Measurements from ENCODE around the gene ETV3.
A peak's percentile ranks its signal among the peaks of the same experiment; 100 is the strongest.

The ETV3 gene

DNA sequence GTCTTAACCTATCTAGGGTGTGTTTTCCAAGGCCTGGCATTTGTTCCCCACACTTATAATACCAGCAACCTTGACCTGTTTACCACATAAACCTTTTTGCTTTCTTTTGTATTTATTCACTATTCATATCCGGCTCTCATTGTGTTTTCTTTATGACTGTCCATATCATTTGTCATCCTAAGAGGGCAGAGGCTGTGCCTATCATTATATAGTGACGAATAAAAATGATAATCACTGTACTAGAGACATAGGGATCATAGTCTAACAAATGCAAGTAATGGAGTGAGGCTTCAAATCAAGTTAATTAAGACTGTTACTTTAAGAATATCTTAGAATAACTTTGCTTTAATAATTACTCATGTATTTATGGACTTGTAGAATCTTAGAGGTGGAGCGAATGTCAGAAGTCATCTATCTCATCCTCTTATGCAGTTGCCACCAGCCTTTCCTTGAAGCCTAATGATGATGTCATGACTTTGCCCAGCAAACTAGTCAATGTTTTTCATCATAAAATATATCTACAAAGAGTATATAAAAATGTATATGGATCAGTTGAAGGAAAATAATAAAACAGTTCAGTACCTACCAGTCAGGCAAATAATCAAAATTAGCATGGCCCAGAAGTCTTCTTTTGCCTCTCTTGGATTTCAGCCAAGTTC lies 4.7 kb upstream of the ETV3 start:
- Histone ChIP-seq H3K9me3 (no peaks in the 10 kb centered on the region), H3K27ac (no peak overlapping the region), H3K27me3 (no peaks in the 10 kb centered on the region), H3K4me3 (no peak overlapping the region), H3K4me1 (peaks cover 0 to under 1% (median 0%) of the 10 kb centered on the region in 4 donors), H3K36me3 (no peaks in the 10 kb centered on the region)
- TF ChIP-seq, protein P1, sequence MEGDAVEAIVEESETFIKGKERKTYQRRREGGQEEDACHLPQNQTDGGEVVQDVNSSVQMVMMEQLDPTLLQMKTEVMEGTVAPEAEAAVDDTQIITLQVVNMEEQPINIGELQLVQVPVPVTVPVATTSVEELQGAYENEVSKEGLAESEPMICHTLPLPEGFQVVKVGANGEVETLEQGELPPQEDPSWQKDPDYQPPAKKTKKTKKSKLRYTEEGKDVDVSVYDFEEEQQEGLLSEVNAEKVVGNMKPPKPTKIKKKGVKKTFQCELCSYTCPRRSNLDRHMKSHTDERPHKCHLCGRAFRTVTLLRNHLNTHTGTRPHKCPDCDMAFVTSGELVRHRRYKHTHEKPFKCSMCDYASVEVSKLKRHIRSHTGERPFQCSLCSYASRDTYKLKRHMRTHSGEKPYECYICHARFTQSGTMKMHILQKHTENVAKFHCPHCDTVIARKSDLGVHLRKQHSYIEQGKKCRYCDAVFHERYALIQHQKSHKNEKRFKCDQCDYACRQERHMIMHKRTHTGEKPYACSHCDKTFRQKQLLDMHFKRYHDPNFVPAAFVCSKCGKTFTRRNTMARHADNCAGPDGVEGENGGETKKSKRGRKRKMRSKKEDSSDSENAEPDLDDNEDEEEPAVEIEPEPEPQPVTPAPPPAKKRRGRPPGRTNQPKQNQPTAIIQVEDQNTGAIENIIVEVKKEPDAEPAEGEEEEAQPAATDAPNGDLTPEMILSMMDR (IDR thresholded peaks at IDR 0.05) = no peak
- intact Hi-C loops (cut with DNase I; ENCODE audit: low total_unique reads) = no loop called here
- DNase-seq = no peak

DNA sequence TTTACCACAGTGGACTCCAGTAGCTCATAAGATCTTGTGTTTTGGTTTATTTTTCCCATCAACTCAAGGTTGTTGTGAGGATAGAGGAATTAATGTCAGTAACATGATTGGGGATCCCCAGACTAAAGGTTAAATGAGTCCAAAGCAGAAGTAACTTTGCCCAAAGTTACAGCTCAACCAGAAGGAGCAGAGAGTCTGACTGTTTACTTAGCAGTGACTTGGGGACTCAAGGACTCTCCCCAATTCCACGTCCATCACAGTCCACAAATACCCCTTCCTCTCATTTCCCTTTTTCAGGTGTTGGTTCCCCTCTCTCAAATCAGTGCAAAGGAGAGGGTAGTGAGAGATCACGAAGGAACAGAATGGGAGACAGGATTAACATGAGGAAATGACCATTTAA lies 4.0 kb upstream of the ETV3 start:
- Histone ChIP-seq H3K36me3 (no peaks in the 10 kb centered on the region), H3K4me3 (no peak overlapping the region), H3K27ac (no peak overlapping the region), H3K4me1 (peaks cover 0 to 5% (median 3%) of the 10 kb centered on the region in 4 donors), H3K9me3 (no peaks in the 10 kb centered on the region), H3K27me3 (no peaks in the 10 kb centered on the region)
- TF ChIP-seq, protein P1 (IDR thresholded peaks at IDR 0.05) = no peak
- intact Hi-C loops (cut with DNase I; ENCODE audit: low total_unique reads) = no loop called here
- DNase-seq = no peak

DNA sequence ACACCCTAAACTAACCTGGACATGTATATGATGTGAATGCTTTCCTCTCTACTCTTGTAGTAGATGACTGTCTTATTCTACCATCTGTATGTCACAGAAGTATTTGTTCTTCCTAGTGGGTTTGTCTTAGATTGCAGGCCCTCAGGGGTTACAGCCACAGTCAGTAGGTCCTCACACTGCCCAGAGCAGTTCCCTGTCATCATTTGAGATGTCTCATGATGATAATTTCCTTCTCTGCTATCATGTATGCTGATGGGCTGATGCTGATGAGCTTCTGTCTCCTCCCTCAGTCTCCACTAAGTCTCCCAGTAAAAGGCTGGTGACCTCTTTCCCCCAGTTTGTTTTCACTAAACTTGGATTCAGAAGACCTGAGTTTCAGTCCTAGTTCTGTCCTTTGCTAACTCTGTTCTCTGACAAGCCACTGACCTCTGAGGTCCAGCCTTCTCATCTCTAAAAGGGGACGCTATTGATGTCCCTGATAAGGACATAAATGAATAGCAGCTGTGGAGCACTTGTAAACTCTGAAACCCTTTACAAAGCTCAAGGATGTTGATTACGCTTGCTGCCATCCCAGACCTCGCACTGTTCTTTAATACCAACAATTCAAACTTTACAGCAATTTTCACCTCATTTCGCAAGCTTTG lies 3.1 kb upstream of the ETV3 start:
- H3K27ac ChIP-seq = no peak overlapping the region
- no peak overlapping the region for H3K4me3 ChIP-seq
- H3K9me3 ChIP-seq = no peaks in the 10 kb centered on the region
- intact Hi-C loops (cut with DNase I; ENCODE audit: low total_unique reads) = no loop called here
- peaks cover 0 to 13% (median 11%) of the 10 kb centered on the region in 4 donors for H3K4me1 ChIP-seq
- TF ChIP-seq, protein P1 (IDR thresholded peaks at IDR 0.05) = no peak
- DNase-seq = no peak
- H3K36me3 ChIP-seq = no peaks in the 10 kb centered on the region
- H3K27me3 ChIP-seq = no peaks in the 10 kb centered on the region

DNA sequence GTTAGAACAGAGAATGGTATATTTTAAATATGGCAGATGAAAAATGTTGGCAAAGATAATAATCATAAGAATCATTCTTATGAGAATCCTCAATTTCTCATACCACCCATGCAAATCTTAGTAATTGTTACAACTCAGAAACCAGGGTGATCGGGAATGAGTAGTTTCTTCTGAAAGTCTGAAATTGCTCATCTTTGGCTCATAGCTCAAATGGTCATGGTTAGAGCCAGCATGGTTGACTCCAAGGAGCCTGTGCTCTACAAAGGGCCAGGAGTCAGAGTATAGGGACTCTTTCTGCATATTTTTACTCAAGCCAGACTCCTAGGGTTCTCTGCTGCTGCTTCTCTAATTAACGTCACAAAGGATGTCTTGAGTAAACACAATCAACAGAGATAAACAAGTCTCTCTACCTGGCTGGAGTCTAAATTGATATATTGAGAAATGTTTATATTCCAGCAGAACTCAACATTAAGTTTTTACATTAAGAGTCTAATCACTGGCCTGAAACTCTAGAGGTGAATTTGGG lies 1.9 kb upstream of the ETV3 start:
- intact Hi-C loops (cut with DNase I; ENCODE audit: low total_unique reads) = no loop called here
- no peak overlapping the region for H3K27ac ChIP-seq
- TF ChIP-seq, protein P1 (IDR thresholded peaks at IDR 0.05) = no peak

DNA sequence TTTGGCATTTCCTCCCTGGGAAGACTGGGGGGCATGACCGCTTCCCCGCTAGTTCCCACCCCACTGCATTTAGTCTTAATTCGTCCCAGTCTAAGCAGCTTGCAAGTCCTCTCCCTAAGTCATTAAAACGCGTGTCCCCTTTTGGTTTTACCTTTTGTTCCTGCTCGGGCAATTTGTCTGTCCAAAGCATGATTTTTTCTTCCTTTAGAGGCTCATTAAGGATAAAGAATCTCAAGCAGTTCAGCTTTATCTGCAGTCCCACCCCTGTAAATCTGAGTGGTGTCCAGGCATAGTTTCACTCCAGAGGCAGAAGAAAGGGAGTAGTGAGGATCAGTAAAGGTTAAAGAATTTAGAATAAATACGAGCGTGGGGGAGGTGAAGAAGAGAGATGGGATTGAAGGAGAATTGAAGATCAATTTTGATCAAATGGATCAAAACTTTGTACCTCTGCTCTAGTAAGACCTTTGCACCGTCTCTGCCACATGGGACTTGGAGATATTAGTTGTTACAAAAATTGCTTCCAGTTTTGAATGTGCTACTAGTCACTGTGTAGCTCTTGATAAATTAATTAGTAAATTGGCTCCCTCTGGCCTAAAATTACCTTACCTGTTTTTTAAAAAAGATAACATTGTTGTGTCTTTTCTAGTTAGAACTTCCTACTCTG lies 989 bp upstream of the ETV3 start:
- Histone ChIP-seq H3K27me3 (no peaks in the 10 kb centered on the region), H3K4me3 (peak overlapping the region; percentile 93 to 97), H3K4me1 (peaks cover 0 to 28% (median 22%) of the 10 kb centered on the region in 4 donors), H3K27ac (peak overlapping the region; percentile 94 to 98), H3K9me3 (no peaks in the 10 kb centered on the region), H3K36me3 (peaks cover 17 to 21% (median 19%) of the 10 kb centered on the region in 3 donors)
- no peak for DNase-seq
- TF ChIP-seq, protein P1 (IDR thresholded peaks at IDR 0.05) = no peak
- intact Hi-C loops (cut with DNase I; ENCODE audit: low total_unique reads) = no loop called here

More for the DNA sequence above, 1.9 kb upstream of the ETV3 start:
- no peak overlapping the region for H3K4me3 ChIP-seq
- DNase-seq = no peak
- H3K27me3 ChIP-seq = no peaks in the 10 kb centered on the region
- H3K36me3 ChIP-seq = peaks cover 7 to 11% (median 9%) of the 10 kb centered on the region in 3 donors
- no peaks in the 10 kb centered on the region for H3K9me3 ChIP-seq
- peaks cover 0 to 24% (median 21%) of the 10 kb centered on the region in 4 donors for H3K4me1 ChIP-seq
